HCT116 (cell line): Measurements from ENCODE around the gene PLPP6.

Experiments
- CBX3 ChIP-seq: IDR thresholded peaks from 2 replicates; pipeline ENCODE4 v1.6.1; 2012; ENCODE audit warnings: low read depth
- CTCF ChIP-seq, 3 experiments: fragments of 200-600 bp in 1 of 3; sonication (generic) in 1 of 3; IDR thresholded peaks in 2 of 3; conservative IDR thresholded peaks in 1 of 3; 2 replicates each; pipeline ENCODE4 v1.5.1; 2012 to 2017; ENCODE audit warnings: low read depth in 2 of 3, low read length in 2 of 3, antibody characterized with exemption in 1 of 3, borderline replicate concordance in 1 of 3, control low read depth in 1 of 3, mild to moderate bottlenecking in 1 of 3, mixed read lengths in 1 of 3, mixed run types in 1 of 3, moderate library complexity in 1 of 3; ENCODE audit not compliant: insufficient read depth in 1 of 3
- EGR1 ChIP-seq: IDR thresholded peaks from 2 replicates; pipeline ENCODE4 v1.6.1; 2012; ENCODE audit warnings: low read depth
- EZH2 ChIP-seq: fragments of 200-600 bp; sonication (generic); IDR thresholded peaks from 2 replicates; pipeline ENCODE4 v1.6.1; 2017; ENCODE audit warnings: antibody characterized with exemption, mixed run types
- EZH2phosphoT487 ChIP-seq: fragments of 200-600 bp; IDR thresholded peaks from 2 replicates; pipeline ENCODE4 v1.6.1; 2018; ENCODE audit warnings: antibody characterized with exemption, borderline replicate concordance
- POLR2A ChIP-seq: IDR thresholded peaks from 2 replicates; pipeline ENCODE4 v1.7.0; 2011; ENCODE audit warnings: borderline replicate concordance; ENCODE audit not compliant: insufficient read depth, insufficient read length; ENCODE audit errors: extremely low read depth
- POLR2AphosphoS5 ChIP-seq: IDR thresholded peaks from 2 replicates; pipeline ENCODE4 v1.6.1; 2011; ENCODE audit warnings: mild to moderate bottlenecking, low read depth, low read length, moderate library complexity
- RAD21 ChIP-seq: IDR thresholded peaks from 2 replicates; pipeline ENCODE4 v1.6.1; 2012; ENCODE audit warnings: low read depth, mild to moderate bottlenecking
- SIN3A ChIP-seq: IDR thresholded peaks from 2 replicates; pipeline ENCODE4 v1.6.1; 2012; ENCODE audit warnings: low read depth
- SP1 ChIP-seq: IDR thresholded peaks from 2 replicates; pipeline ENCODE4 v1.6.1; 2012; ENCODE audit warnings: low read depth
- YY1 ChIP-seq: IDR thresholded peaks from 2 replicates; pipeline ENCODE4 v1.6.1; 2011; ENCODE audit warnings: low read length, low read depth, moderate library complexity, mild to moderate bottlenecking; ENCODE audit not compliant: insufficient replicate concordance; ENCODE audit errors: extremely low read depth
- ZNF274 ChIP-seq: fragments of 200-500 bp; sonication (Bioruptor generic); IDR thresholded peaks from 2 replicates; pipeline ENCODE4 v1.6.1; 2014; ENCODE audit warnings: mild to moderate bottlenecking, low read depth, low read length, inconsistent platforms

GRCh38 chr9:4714266-4715016, 52.3 kb downstream of the PLPP6 start:
- TF ChIP-seq EZH2 (no peak), CTCF (IDR thresholded peaks at IDR 0.05 in 2 of 3, conservative IDR thresholded peaks at IDR 0.05 in 1 of 3; ENCODE audit: borderline replicate concordance in 1 of 3, insufficient read depth in 1 of 3, low read depth in 2 of 3, low read length in 2 of 3) (no peak), YY1 (no peak), SP1 (no peak), SIN3A (no peak), RAD21 (no peak), EGR1 (no peak), EZH2phosphoT487 (no peak), ZNF274 (no peak), CBX3 (no peak), POLR2A (no peak), POLR2AphosphoS5 (no peak)
